ACC112 (cell line): ENCODE data around the gene TMX1.

Experiments used
- H2AFZ ChIP-seq: fragments of 200-600 bp; sonication (generic); one replicate; pipeline ENCODE4 v1.6.0; 2017; ENCODE audit warnings: antibody characterized with exemption, low read length; ENCODE audit not compliant: unreplicated experiment
- H3K27ac ChIP-seq: fragments of 200-600 bp; sonication (generic); 2 replicates; pipeline ENCODE4 v1.5.1; 2014; ENCODE audit warnings: low read depth, mild to moderate bottlenecking, antibody characterized with exemption, low read length, moderate library complexity
- H3K27me3 ChIP-seq: fragments of 200-600 bp; sonication (generic); 2 replicates; pipeline ENCODE4 v1.6.1; 2014; ENCODE audit warnings: mild to moderate bottlenecking, antibody characterized with exemption, low read length, moderate library complexity, mixed read lengths; ENCODE audit not compliant: insufficient read depth
- H3K36me3 ChIP-seq: fragments of 200-600 bp; sonication (generic); 2 replicates; pipeline ENCODE4 v1.6.1; 2016; ENCODE audit warnings: mild to moderate bottlenecking, antibody characterized with exemption, low read length, moderate library complexity, mixed read lengths; ENCODE audit not compliant: insufficient read depth
- H3K4me1 ChIP-seq: fragments of 200-600 bp; sonication (generic); one replicate; pipeline ENCODE4 v1.6.1; 2016; ENCODE audit warnings: low read length, mixed read lengths; ENCODE audit not compliant: insufficient read depth, unreplicated experiment, control insufficient read depth
- H3K4me3 ChIP-seq: fragments of 200-600 bp; sonication (generic); 2 replicates; pipeline ENCODE4 v1.5.1; 2014; ENCODE audit warnings: mild to moderate bottlenecking, low read depth, low read length
- H3K79me2 ChIP-seq: fragments of 200-600 bp; sonication (generic); one replicate; pipeline ENCODE4 v1.6.0; 2016; ENCODE audit warnings: low read length; ENCODE audit not compliant: control insufficient read depth, unreplicated experiment, insufficient read depth

TMX1 gene

GRCh38 chr14:51262868-51263267 is 22.8 kb downstream of the TMX1 start:
- Histone ChIP-seq H3K4me1 (no peaks in the 10 kb centered on the region), H3K36me3 (peaks cover 8% of the 10 kb centered on the region), H3K4me3 (no peak overlapping the region), H3K27me3 (no peaks in the 10 kb centered on the region), H3K79me2 (no peaks in the 10 kb centered on the region), H3K27ac (no peak overlapping the region), H2AFZ (no peak overlapping the region)

GRCh38 chr14:51269634-51270033 is 29.6 kb downstream of the TMX1 start:
- no peaks in the 10 kb centered on the region for H3K79me2 ChIP-seq
- H3K4me1 ChIP-seq, result no peaks in the 10 kb centered on the region
- H3K4me3 ChIP-seq, result no peak overlapping the region
- no peak overlapping the region for H3K27ac ChIP-seq
- no peak overlapping the region for H2AFZ ChIP-seq
- H3K36me3 ChIP-seq, result no peaks in the 10 kb centered on the region
- H3K27me3 ChIP-seq, result no peaks in the 10 kb centered on the region

DNA sequence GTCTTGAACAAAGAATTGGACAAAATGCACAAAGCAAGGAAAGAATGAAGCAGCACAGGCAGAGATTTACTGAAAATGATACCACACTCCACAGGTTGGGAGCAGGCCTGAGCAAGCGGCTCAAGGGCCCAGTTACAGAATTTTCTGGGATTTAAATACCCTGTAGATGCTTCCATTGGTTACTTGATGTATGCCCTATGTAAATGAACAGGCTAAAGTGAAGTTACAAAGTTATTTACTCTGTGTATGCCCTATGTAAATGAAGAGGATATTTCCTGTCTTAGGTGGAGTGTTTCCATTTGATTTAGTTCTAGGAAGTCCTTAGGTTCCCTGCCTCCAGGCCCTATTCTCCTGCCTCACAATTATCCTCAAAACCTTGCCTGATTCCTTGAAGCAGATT is 36.6 kb downstream of the TMX1 start:
- Histone ChIP-seq H3K4me1 (peaks cover 6% of the 10 kb centered on the region), H3K4me3 (no peak overlapping the region), H3K27me3 (no peaks in the 10 kb centered on the region), H3K27ac (no peak overlapping the region), H3K36me3 (no peaks in the 10 kb centered on the region), H3K79me2 (no peaks in the 10 kb centered on the region), H2AFZ (no peak overlapping the region)

DNA sequence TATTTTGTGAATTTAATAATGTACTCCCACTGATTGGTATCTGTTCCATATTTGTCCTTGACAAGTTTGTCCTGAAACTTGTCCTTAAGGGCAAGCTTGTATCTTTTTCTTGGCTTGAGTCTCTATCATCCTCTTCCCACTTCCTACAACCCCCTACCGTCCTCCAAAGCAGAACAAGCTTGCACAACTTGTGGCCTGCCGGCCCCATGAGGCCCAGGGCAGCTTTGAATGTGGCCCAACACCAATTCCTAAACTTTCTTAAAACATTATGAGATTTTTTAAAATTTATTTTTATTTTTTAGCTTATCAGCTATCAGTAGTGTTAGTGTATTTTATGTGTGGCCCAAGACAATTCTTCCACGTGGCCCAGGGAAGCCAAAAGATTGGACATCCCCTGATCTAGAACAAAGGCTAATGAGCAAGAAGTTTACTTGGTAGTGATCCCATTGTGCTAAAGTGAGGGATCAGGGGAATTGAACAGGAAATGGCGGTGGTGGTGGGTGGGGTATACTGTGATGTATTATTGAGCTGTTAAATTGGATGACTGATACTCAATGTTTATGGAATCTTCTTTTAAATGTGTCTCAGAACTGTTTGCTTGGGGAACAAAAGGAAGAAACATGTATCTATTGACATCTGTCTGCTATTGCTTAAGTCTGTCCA is 37.8 kb downstream of the TMX1 start:
- H3K4me1 ChIP-seq, result peaks cover 6% of the 10 kb centered on the region
- no peaks in the 10 kb centered on the region for H3K79me2 ChIP-seq
- no peak overlapping the region for H3K27ac ChIP-seq
- no peaks in the 10 kb centered on the region for H3K36me3 ChIP-seq
- H3K27me3 ChIP-seq, result no peaks in the 10 kb centered on the region
- no peak overlapping the region for H3K4me3 ChIP-seq
- no peak overlapping the region for H2AFZ ChIP-seq

DNA sequence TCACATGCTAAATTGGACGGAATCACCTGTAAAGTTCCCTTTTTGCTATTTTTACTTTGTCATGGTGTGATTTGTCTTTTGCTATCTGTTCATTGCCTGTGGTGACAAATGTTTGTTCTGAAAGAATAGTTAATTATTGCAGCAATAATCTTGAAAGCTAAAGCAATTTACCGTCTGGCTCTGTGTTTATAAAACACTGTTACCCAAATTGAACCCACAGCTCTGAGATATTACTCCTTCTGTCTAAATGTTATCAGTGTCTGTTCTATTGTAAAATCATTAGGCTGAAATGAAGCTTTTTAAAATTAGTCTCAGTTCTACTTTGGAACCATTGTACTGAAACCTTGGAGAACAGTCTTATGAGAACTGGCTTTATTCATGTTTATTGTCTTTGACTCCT is 42.5 kb downstream of the TMX1 start:
- Histone ChIP-seq H3K36me3 (no peaks in the 10 kb centered on the region), H3K4me3 (no peak overlapping the region), H2AFZ (no peak overlapping the region), H3K27me3 (no peaks in the 10 kb centered on the region), H3K4me1 (peaks cover 14% of the 10 kb centered on the region), H3K27ac (no peak overlapping the region), H3K79me2 (no peaks in the 10 kb centered on the region)

DNA sequence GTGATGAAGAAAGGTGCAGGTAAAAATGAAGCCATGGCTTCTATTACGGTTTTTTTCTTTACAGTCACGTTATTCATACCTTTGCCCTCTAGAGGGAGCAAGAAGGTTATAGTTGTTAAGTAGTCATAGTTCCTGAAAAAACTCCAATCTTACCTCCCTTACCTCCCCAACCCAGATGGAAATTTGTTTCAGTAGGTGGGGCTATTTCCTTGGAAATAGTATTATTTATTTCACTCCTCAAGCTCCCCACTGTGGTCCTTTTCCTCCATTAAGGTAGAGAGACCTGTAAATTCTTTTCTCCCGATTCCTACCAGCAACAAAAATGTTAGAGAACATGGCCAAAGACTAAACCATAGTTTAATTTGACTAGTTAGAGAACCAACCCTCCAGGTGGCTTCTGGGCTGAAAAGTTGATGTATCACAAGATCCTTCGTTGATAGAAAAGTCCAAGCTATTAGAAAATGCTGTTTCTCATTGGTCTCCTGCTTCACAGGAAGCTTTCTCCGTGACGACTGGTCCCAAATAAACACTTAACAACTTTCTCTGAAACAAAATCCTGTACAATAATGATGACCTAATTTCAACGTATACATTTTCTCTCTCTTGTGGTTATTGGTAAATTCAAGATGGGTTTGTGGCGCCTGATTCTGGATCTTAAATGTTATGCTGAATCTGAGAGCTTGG is 43.5 kb downstream of the TMX1 start:
- no peaks in the 10 kb centered on the region for H3K79me2 ChIP-seq

DNA sequence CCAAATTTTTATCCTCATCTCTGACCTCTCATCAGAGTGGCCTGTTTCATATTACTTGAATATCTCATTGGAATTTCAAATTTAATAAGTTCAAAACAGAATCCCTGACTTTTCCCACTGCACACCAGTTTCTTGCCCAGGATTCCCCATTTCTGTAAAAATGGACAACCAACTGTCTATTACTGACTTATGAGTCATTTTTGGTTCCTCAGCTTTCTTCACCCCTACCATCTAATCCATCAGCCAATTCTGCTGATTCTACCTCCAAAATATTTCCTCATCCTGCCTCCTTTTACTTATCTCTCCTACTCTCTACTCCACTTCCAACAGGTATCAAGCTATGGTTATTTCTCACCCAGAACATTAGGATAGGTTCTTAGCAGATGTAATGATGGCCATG is 44.2 kb downstream of the TMX1 start:
- H3K36me3 ChIP-seq, result no peaks in the 10 kb centered on the region
- no peak overlapping the region for H2AFZ ChIP-seq
- peak overlapping the region; percentile 29 for H3K27ac ChIP-seq
- no peaks in the 10 kb centered on the region for H3K27me3 ChIP-seq
- H3K79me2 ChIP-seq, result no peaks in the 10 kb centered on the region
- H3K4me3 ChIP-seq, result no peak overlapping the region
- peaks cover 12% of the 10 kb centered on the region for H3K4me1 ChIP-seq

More for the DNA sequence above, 43.5 kb downstream of the TMX1 start:
- Histone ChIP-seq H3K36me3 (no peaks in the 10 kb centered on the region), H3K27me3 (no peaks in the 10 kb centered on the region), H2AFZ (no peak overlapping the region), H3K4me1 (peaks cover 12% of the 10 kb centered on the region), H3K4me3 (no peak overlapping the region), H3K27ac (peak overlapping the region; percentile 29)

- Histone ChIP-seq H3K4me1 (peaks cover 12% of the 10 kb centered on the region), H3K79me2 (no peaks in the 10 kb centered on the region), H3K4me3 (no peak overlapping the region), H3K27me3 (no peaks in the 10 kb centered on the region), H2AFZ (no peak overlapping the region), H3K27ac (no peak overlapping the region), H3K36me3 (no peaks in the 10 kb centered on the region)
These were observed 45.1 kb downstream of the TMX1 start for GRCh38 chr14:51285120-51285519.

- H3K27me3 ChIP-seq, result no peaks in the 10 kb centered on the region
- no peak overlapping the region for H3K27ac ChIP-seq
- H3K4me1 ChIP-seq, result peaks cover 20% of the 10 kb centered on the region
- H3K4me3 ChIP-seq, result no peak overlapping the region
- no peaks in the 10 kb centered on the region for H3K36me3 ChIP-seq
- H3K79me2 ChIP-seq, result no peaks in the 10 kb centered on the region
- H2AFZ ChIP-seq, result no peak overlapping the region
These were observed 49.1 kb downstream of the TMX1 start for GRCh38 chr14:51289169-51289568.

GRCh38 chr14:51290132-51290531 is 50.1 kb downstream of the TMX1 start:
- H3K4me1 ChIP-seq, result peaks cover 15% of the 10 kb centered on the region
- H2AFZ ChIP-seq, result no peak overlapping the region
- H3K36me3 ChIP-seq, result no peaks in the 10 kb centered on the region
- no peak overlapping the region for H3K4me3 ChIP-seq
- H3K27me3 ChIP-seq, result no peaks in the 10 kb centered on the region
- no peaks in the 10 kb centered on the region for H3K79me2 ChIP-seq
- H3K27ac ChIP-seq, result no peak overlapping the region

DNA sequence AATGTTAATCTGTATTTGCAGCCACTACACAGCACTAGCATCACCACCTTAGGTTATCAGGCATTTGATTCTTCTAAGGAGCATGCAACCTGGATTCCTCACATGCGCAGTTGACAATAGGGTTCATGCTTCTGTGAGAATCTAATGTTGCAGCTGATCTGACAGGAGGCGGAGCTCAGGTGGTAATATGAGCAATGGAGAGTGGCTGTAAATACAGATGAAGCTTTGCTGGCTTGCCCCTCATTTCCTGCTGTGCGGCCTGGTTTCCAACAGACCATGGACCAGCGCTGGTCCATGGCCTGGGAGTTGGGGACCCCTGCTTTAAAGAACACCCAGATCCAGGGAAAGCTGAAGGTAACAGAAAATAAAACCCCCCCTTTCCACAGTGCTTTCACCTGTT is 51.0 kb downstream of the TMX1 start:
- Histone ChIP-seq H3K27ac (no peak overlapping the region), H3K4me1 (peaks cover 15% of the 10 kb centered on the region), H2AFZ (no peak overlapping the region), H3K27me3 (no peaks in the 10 kb centered on the region), H3K4me3 (no peak overlapping the region), H3K79me2 (no peaks in the 10 kb centered on the region), H3K36me3 (no peaks in the 10 kb centered on the region)
